Measurements from ENCODE around the gene PCK2.

The PCK2 gene

GRCh38 chr14:24056800-24057184 lies 37.3 kb upstream of the PCK2 start:
- no peaks in the 10 kb centered on the region for H3K27me3 ChIP-seq (ENCODE audit: control insufficient read depth, insufficient read depth, low read length)
- H3K4me1 ChIP-seq (ENCODE audit: control insufficient read depth, insufficient read depth, low read length): no peaks in the 10 kb centered on the region
- no peaks in the 10 kb centered on the region for H3K36me3 ChIP-seq (ENCODE audit: control insufficient read depth, insufficient read depth, low read length)
- H3K4me3 ChIP-seq (ENCODE audit: low read length): no peak overlapping the region
- no peak overlapping the region for H3K9ac ChIP-seq (ENCODE audit: low read length)
- H3K27ac ChIP-seq (ENCODE audit: low read depth, low read length): no peak overlapping the region

DNA sequence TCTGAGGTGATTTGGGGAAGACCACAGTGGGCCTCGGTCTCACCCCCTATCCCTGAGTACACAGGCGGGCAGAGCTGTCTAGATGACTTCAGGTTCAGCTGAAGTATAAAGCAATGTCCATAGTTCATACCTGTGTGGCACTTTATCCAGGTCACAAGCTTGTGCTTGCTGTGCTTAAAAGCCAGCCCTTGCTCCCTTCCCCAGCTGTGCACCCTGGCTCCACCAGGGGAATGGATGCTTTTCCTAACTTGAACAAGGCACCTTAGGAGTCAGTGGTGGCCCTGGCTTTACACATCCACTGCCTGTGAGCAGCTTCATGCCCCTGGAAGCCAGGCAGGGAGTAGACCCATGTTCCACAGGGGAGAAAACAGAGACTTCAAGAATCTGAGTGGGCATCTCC lies 36.8 kb upstream of the PCK2 start:
- no peak overlapping the region for H3K27ac ChIP-seq (ENCODE audit: low read depth, low read length)
- no peaks in the 10 kb centered on the region for H3K36me3 ChIP-seq (ENCODE audit: control insufficient read depth, insufficient read depth, low read length)
- H3K4me3 ChIP-seq (ENCODE audit: low read length): no peak overlapping the region
- no peaks in the 10 kb centered on the region for H3K4me1 ChIP-seq (ENCODE audit: control insufficient read depth, insufficient read depth, low read length)
- H3K27me3 ChIP-seq (ENCODE audit: control insufficient read depth, insufficient read depth, low read length): no peaks in the 10 kb centered on the region
- H3K9ac ChIP-seq (ENCODE audit: low read length): no peak overlapping the region

DNA sequence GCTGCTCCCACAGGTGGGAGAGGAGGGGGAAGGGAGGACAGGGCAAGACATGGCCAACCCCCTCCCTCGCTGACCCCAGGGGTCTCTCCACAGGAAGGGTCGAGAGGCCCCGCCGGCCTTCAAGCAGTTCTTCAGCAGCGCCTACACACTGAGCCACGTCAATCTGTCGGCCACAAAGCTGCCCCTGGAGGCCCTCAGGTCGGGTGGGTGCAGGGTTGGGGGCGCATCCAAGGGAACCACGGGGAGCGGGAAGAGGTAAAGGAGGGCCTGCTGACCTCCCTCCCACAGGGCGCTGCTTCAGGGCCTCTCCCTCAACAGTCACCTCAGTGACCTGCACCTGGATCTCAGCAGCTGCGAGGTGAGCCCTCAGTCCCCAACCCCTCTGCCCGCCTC lies 36.2 kb upstream of the PCK2 start:
- Histone ChIP-seq H3K36me3 (ENCODE audit: control insufficient read depth, insufficient read depth, low read length) (no peaks in the 10 kb centered on the region), H3K4me3 (ENCODE audit: low read length) (no peak overlapping the region), H3K9ac (ENCODE audit: low read length) (no peak overlapping the region), H3K27me3 (ENCODE audit: control insufficient read depth, insufficient read depth, low read length) (no peaks in the 10 kb centered on the region), H3K27ac (ENCODE audit: low read depth, low read length) (no peak overlapping the region), H3K4me1 (ENCODE audit: control insufficient read depth, insufficient read depth, low read length) (no peaks in the 10 kb centered on the region)

DNA sequence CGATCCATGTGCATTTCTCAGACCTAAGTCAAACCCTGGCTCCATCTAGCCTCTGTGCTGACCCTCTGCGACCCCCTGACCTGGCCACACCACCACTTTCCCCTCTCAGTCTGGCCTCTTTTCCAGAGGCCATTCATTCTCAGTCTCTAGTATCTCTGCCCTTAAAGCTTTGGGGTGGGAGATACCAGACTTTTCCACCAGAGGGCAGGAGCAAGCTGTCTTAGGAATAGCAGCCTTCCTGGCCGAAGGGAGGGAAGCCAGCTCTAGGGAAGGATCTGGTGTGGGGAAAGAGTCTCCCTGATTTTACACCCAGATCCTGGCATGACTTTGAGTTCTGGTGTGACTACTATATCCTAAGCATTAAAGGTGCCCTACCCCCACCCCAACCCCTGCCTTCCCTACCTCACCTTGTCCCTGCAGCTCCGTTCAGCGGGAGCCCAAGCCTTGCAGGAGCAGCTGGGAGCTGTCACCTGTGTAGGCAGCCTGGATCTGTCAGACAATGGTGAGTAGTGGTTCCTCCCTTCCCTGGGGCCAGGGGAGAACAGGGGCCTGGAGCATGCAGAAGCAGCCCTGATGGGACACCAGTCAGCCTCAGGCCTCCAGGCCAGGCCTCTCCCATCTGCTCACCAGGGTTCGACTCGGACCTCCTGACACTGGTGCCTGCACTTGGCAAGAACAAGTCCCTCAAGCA lies 35.7 kb upstream of the PCK2 start:
- Histone ChIP-seq H3K27ac (ENCODE audit: low read depth, low read length) (no peak overlapping the region), H3K9ac (ENCODE audit: low read length) (no peak overlapping the region)

GRCh38 chr14:24058951-24059475 lies 35.1 kb upstream of the PCK2 start:
- Histone ChIP-seq H3K9ac (ENCODE audit: low read length) (no peak overlapping the region), H3K4me3 (ENCODE audit: low read length) (no peak overlapping the region), H3K27ac (ENCODE audit: low read depth, low read length) (no peak overlapping the region), H3K36me3 (ENCODE audit: control insufficient read depth, insufficient read depth, low read length) (no peaks in the 10 kb centered on the region), H3K4me1 (ENCODE audit: control insufficient read depth, insufficient read depth, low read length) (no peaks in the 10 kb centered on the region), H3K27me3 (ENCODE audit: control insufficient read depth, insufficient read depth, low read length) (no peaks in the 10 kb centered on the region)

More for the DNA sequence above, 35.7 kb upstream of the PCK2 start:
- no peaks in the 10 kb centered on the region for H3K4me1 ChIP-seq (ENCODE audit: control insufficient read depth, insufficient read depth, low read length)
- H3K27me3 ChIP-seq (ENCODE audit: control insufficient read depth, insufficient read depth, low read length): no peaks in the 10 kb centered on the region
- no peaks in the 10 kb centered on the region for H3K36me3 ChIP-seq (ENCODE audit: control insufficient read depth, insufficient read depth, low read length)
- H3K4me3 ChIP-seq (ENCODE audit: low read length): no peak overlapping the region

DNA sequence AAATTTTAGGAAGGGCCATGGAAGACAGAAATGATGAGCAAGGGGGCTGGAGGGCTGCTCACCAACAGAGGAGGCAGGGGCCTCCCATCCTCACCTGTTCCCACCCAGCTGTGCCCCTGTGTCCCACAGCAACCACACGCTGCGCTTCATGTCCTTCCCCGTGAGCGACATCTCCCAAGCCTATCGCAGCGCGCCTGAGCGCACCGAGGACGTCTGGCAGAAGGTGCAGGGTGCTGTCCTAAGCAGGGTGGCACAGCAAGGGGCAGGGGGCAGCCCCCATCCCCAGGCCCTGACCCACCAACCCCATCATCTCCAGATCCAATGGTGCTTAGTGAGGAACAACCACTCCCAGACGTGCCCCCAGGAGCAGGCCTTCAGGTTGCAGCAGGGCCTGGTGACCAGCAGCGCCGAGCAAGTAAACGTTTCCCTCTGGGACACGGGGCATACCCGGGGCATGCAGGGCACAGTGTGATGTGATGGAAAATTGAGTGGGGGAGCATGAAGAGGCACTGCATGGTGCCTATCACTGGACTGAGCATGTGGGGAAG lies 34.2 kb upstream of the PCK2 start:
- Histone ChIP-seq H3K4me3 (ENCODE audit: low read length) (no peak overlapping the region), H3K9ac (ENCODE audit: low read length) (no peak overlapping the region), H3K36me3 (ENCODE audit: control insufficient read depth, insufficient read depth, low read length) (no peaks in the 10 kb centered on the region), H3K27me3 (ENCODE audit: control insufficient read depth, insufficient read depth, low read length) (no peaks in the 10 kb centered on the region), H3K4me1 (ENCODE audit: control insufficient read depth, insufficient read depth, low read length) (no peaks in the 10 kb centered on the region), H3K27ac (ENCODE audit: low read depth, low read length) (no peak overlapping the region)

GRCh38 chr14:24060443-24060842 lies 33.7 kb upstream of the PCK2 start:
- Histone ChIP-seq H3K27me3 (ENCODE audit: control insufficient read depth, insufficient read depth, low read length) (no peaks in the 10 kb centered on the region), H3K27ac (ENCODE audit: low read depth, low read length) (no peak overlapping the region), H3K9ac (ENCODE audit: low read length) (no peak overlapping the region), H3K4me1 (ENCODE audit: control insufficient read depth, insufficient read depth, low read length) (no peaks in the 10 kb centered on the region), H3K36me3 (ENCODE audit: control insufficient read depth, insufficient read depth, low read length) (no peaks in the 10 kb centered on the region), H3K4me3 (ENCODE audit: low read length) (no peak overlapping the region)

- Histone ChIP-seq H3K27ac (ENCODE audit: low read depth, low read length) (no peak overlapping the region), H3K27me3 (ENCODE audit: control insufficient read depth, insufficient read depth, low read length) (no peaks in the 10 kb centered on the region), H3K9ac (ENCODE audit: low read length) (no peak overlapping the region)
These were observed 32.9 kb upstream of the PCK2 start for GRCh38 chr14:24060984-24061913.

DNA sequence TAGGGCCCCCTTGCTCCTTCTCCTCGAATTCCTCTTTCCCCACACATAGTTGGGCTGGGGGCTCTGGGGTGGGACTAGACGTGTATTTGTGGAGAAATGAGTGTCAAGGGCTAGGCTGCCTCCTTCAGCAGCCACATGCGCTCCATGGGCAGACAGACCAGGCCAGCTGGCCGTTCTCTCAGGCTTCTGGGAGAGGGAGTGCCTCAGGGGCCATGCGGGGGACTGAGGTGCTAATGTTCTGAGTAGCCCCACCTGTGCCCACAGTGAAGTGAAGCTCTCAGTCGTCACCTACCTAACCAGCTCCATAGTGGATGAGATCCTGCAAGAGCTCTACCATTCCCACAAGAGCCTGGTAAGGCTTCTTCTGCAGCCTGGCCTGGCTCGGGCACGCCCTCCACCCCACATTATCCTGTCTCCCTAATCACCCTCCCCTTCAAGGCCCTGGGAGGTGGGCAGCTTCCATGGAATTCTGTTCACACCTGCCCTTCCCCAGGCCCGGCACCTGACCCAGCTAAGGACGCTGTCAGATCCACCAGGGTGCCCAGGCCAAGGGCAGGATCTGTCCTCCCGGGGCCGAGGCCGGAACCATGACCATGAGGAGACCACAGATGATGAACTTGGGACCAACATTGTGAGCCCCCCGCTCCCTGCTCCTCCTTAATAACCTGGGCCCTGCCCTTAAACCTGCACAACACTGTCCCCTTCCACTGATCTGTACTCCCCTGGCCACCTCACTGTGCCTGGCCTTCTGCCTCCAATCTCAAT lies 31.7 kb upstream of the PCK2 start:
- no peaks in the 10 kb centered on the region for H3K36me3 ChIP-seq (ENCODE audit: control insufficient read depth, insufficient read depth, low read length)
- no peak overlapping the region for H3K27ac ChIP-seq (ENCODE audit: low read depth, low read length)
- no peak overlapping the region for H3K9ac ChIP-seq (ENCODE audit: low read length)
- H3K4me3 ChIP-seq (ENCODE audit: low read length): no peak overlapping the region
- H3K27me3 ChIP-seq (ENCODE audit: control insufficient read depth, insufficient read depth, low read length): no peaks in the 10 kb centered on the region
- no peaks in the 10 kb centered on the region for H3K4me1 ChIP-seq (ENCODE audit: control insufficient read depth, insufficient read depth, low read length)

More at GRCh38 chr14:24060984-24061913, 32.9 kb upstream of the PCK2 start:
- Histone ChIP-seq H3K4me1 (ENCODE audit: control insufficient read depth, insufficient read depth, low read length) (no peaks in the 10 kb centered on the region), H3K36me3 (ENCODE audit: control insufficient read depth, insufficient read depth, low read length) (no peaks in the 10 kb centered on the region), H3K4me3 (ENCODE audit: low read length) (no peak overlapping the region)

GRCh38 chr14:24063263-24063836 lies 30.8 kb upstream of the PCK2 start:
- Histone ChIP-seq H3K4me3 (ENCODE audit: low read length) (no peak overlapping the region), H3K36me3 (ENCODE audit: control insufficient read depth, insufficient read depth, low read length) (no peaks in the 10 kb centered on the region), H3K27ac (ENCODE audit: low read depth, low read length) (no peak overlapping the region), H3K27me3 (ENCODE audit: control insufficient read depth, insufficient read depth, low read length) (no peaks in the 10 kb centered on the region), H3K9ac (ENCODE audit: low read length) (no peak overlapping the region), H3K4me1 (ENCODE audit: control insufficient read depth, insufficient read depth, low read length) (no peaks in the 10 kb centered on the region)

GRCh38 chr14:24064091-24064795 lies 29.9 kb upstream of the PCK2 start:
- H3K4me1 ChIP-seq (ENCODE audit: control insufficient read depth, insufficient read depth, low read length): no peaks in the 10 kb centered on the region
- H3K36me3 ChIP-seq (ENCODE audit: control insufficient read depth, insufficient read depth, low read length): no peaks in the 10 kb centered on the region

More at GRCh38 chr14:24064091-24064795, 29.9 kb upstream of the PCK2 start:
- Histone ChIP-seq H3K27ac (ENCODE audit: low read depth, low read length) (no peak overlapping the region), H3K4me3 (ENCODE audit: low read length) (no peak overlapping the region), H3K9ac (ENCODE audit: low read length) (no peak overlapping the region), H3K27me3 (ENCODE audit: control insufficient read depth, insufficient read depth, low read length) (no peaks in the 10 kb centered on the region)
